Endothelial cell of umbilical vein (primary cell): ENCODE data around the gene CCDC195. TPM values are rescaled to one million over a fixed set of nuclear protein-coding genes. Genes with fewer than 3 reads are reported as not detected.

Experiments used
- BruUV-seq: library from RNA; stranded (reverse); fragments of 400-500 nt; replicated peaks from 2 replicates; lab custom pipeline; 2021; lab: Mats Ljungman, UMichigan
- CTCF ChIA-PET: fragments of 300-600, 350-600 bp; sonication (Branson Sonifier 250); formaldehyde crosslinking; loops from one replicate; lab custom pipeline; 2021; ENCODE audit warnings: antibody characterized with exemption, inconsistent platforms; lab: Charles Lee
- POLR2A ChIA-PET: fragments of 300-600, 350-600 bp; sonication (Branson Sonifier 250); formaldehyde crosslinking; loops from one replicate; lab custom pipeline; 2021; ENCODE audit warnings: antibody characterized with exemption, inconsistent platforms; lab: Charles Lee
- DNase-seq: peaks from one replicate; pipeline ENCODE4 v3.0.0-alpha.2; 2011; ENCODE audit warnings: low read depth, low spot score
- FAIRE-seq: peaks from 2 replicates; lab custom pipeline; 2011; peaks lifted over from hg19 to GRCh38; lab: Jason Lieb, UNC
- H2AFZ ChIP-seq: 2 replicates; pipeline ENCODE4 v1.6.0; 2012; ENCODE audit warnings: low read depth, low read length, control low read depth, inconsistent platforms
- H3K27ac ChIP-seq: 2 replicates; pipeline ENCODE4 v1.5.1; 2011; ENCODE audit warnings: low read depth, mild to moderate bottlenecking, control low read depth, low read length, moderate library complexity; ENCODE audit not compliant: insufficient read depth
- H3K27me3 ChIP-seq, 2 experiments: 2 replicates each; pipeline versions ENCODE4 v1.6.0 to v1.6.1; 2011; ENCODE audit warnings: low read length in 2 of 2, mixed read lengths in 1 of 2; ENCODE audit not compliant: control insufficient read depth in 2 of 2, insufficient read depth in 2 of 2
- H3K36me3 ChIP-seq, 2 experiments: 2 replicates in 1 of 2; 3 replicates in 1 of 2; pipeline ENCODE4 v1.5.1; 2011; ENCODE audit warnings: low read length in 2 of 2, mild to moderate bottlenecking in 1 of 2, moderate library complexity in 1 of 2; ENCODE audit not compliant: control insufficient read depth in 2 of 2, insufficient read depth in 2 of 2; ENCODE audit errors: extremely low read depth in 1 of 2
- H3K4me1 ChIP-seq: 3 replicates; pipeline ENCODE4 v1.5.1; 2011; ENCODE audit warnings: mild to moderate bottlenecking, low read length; ENCODE audit not compliant: control insufficient read depth, insufficient read depth; ENCODE audit errors: extremely low read depth
- H3K4me2 ChIP-seq: 2 replicates; pipeline ENCODE4 v1.6.1; 2011; ENCODE audit warnings: low read length, control low read depth, mixed read lengths; ENCODE audit not compliant: insufficient read depth
- H3K4me3 ChIP-seq, 3 experiments: fragments of 200-600 bp in 1 of 3; sonication (generic), shearing (Covaris generic) in 1 of 3; replicated peaks in 1 of 3; 2 replicates each; pipeline ENCODE4 v1.5.1; 2011 to 2016; ENCODE audit warnings: control low read depth in 3 of 3, low read length in 3 of 3, mild to moderate bottlenecking in 2 of 3, inconsistent platforms in 1 of 3, low read depth in 1 of 3, moderate library complexity in 1 of 3; ENCODE audit not compliant: insufficient read depth in 1 of 3
- H3K79me2 ChIP-seq: 2 replicates; pipeline ENCODE4 v1.6.0; 2012; ENCODE audit warnings: low read length, inconsistent platforms; ENCODE audit not compliant: control insufficient read depth, insufficient read depth
- H3K9ac ChIP-seq: replicated peaks from 2 replicates; pipeline ENCODE3; 2011; ENCODE audit warnings: low read length, control low read depth; ENCODE audit not compliant: insufficient read depth; ENCODE audit errors: extremely low read depth
- H3K9me1 ChIP-seq: replicated peaks from 3 replicates; pipeline ENCODE4 v1.6.0; 2011; ENCODE audit warnings: mild to moderate bottlenecking, low read length; ENCODE audit not compliant: control insufficient read depth, insufficient read depth; ENCODE audit errors: extremely low read depth
- H3K9me3 ChIP-seq: replicated peaks from 2 replicates; pipeline ENCODE4 v1.5.1; 2012; ENCODE audit warnings: low read length, inconsistent platforms; ENCODE audit not compliant: control insufficient read depth, insufficient read depth
- H4K20me1 ChIP-seq: replicated peaks from 2 replicates; pipeline ENCODE3; 2011; ENCODE audit warnings: mild to moderate bottlenecking, low read length; ENCODE audit not compliant: control insufficient read depth, insufficient read depth; ENCODE audit errors: extremely low read depth
- EZH2 ChIP-seq: IDR thresholded peaks from 2 replicates; pipeline ENCODE4 v1.6.1; 2012; ENCODE audit warnings: borderline replicate concordance, low read depth, mild to moderate bottlenecking, moderate library complexity, low read length, inconsistent platforms; ENCODE audit not compliant: severe bottlenecking
- FOS ChIP-seq: IDR thresholded peaks from 2 replicates; pipeline ENCODE4 v1.6.1; 2011; ENCODE audit warnings: mild to moderate bottlenecking, low read length, moderate library complexity, borderline replicate concordance; ENCODE audit not compliant: insufficient read depth
- GATA2 ChIP-seq: IDR thresholded peaks from 2 replicates; pipeline ENCODE4 v1.7.0; 2011; ENCODE audit warnings: low read depth, mild to moderate bottlenecking, moderate library complexity, mixed read lengths, low read length; ENCODE audit not compliant: insufficient read length, insufficient read depth
- JUN ChIP-seq: IDR thresholded peaks from 2 replicates; pipeline ENCODE4 v1.6.1; 2011; ENCODE audit warnings: borderline replicate concordance, low read depth; ENCODE audit not compliant: insufficient read length, insufficient read depth
- MAX ChIP-seq: IDR thresholded peaks from 2 replicates; pipeline ENCODE4 v1.6.1; 2011; ENCODE audit not compliant: insufficient read depth, insufficient read length
- MYC ChIP-seq: IDR thresholded peaks from one replicate; pipeline ENCODE4 v1.6.1; 2011; ENCODE audit warnings: mild to moderate bottlenecking, low read depth, low read length
- POLR2A ChIP-seq: IDR thresholded peaks from 2 replicates; pipeline ENCODE4 v1.6.1; 2012; ENCODE audit warnings: low read depth, mild to moderate bottlenecking, control low read depth, low read length
- POLR2AphosphoS5 ChIP-seq: IDR thresholded peaks from 2 replicates; pipeline ENCODE4 v1.6.1; 2012; ENCODE audit warnings: low read depth, mild to moderate bottlenecking, control low read depth, low read length, moderate library complexity; ENCODE audit not compliant: insufficient read depth
- dilution Hi-C: fragments of 300-500 bp; cut with MboI; formaldehyde crosslinking; loops from one replicate; pipeline ENCODE4 v1.15.0; 2019; ENCODE audit warnings: low sequenced_read_pairs; ENCODE audit not compliant: extremely low pct_ligation_motif_present
- intact Hi-C: fragments of 100-400 bp; cut with micrococcal nuclease; formaldehyde crosslinking; loops from one replicate; pipeline ENCODE4 v1.10.0; 2022
- polyA plus RNA-seq, 4 experiments: library from polyadenylated mRNA; depleted of rRNA in 3 of 4; stranded (reverse) in 3 of 4; unstranded in 1 of 4; fragments of >200 nt; gene quantifications; 2 replicates each; pipeline versions ENCODE4 v1.2.1 to v1.2.3, GENCODE V29; 2011 to 2012; ENCODE audit warnings: missing spikeins in 1 of 4
- total RNA-seq: library from RNA; stranded (reverse); gene quantifications from 2 replicates; pipeline ENCODE4 v1.2.3, GENCODE V29; 2021
- TF ChIP-seq, protein P1 (sequence below), 2 donors: IDR thresholded peaks; 1 replicate in 1 of 2; 2 replicates in 1 of 2; pipeline ENCODE4 v1.5.1; 2011; ENCODE audit warnings: low read length in 2 of 2, mild to moderate bottlenecking in 2 of 2, moderate library complexity in 2 of 2, control low read depth in 1 of 2, inconsistent platforms in 1 of 2, low read depth in 1 of 2; ENCODE audit not compliant: insufficient read depth in 1 of 2; ENCODE audit errors: extremely low read depth in 1 of 2

Gene CCDC195
- total and polyA plus RNA-seq, 2 donors (not counting 3 experiments of a cell fraction or from before 2014, with no cell fraction given) = not detected

GRCh38 chr2:224685121-224685520 lies 31.0 kb downstream of the CCDC195 start:
- no peaks in the 10 kb centered on the region for H4K20me1 ChIP-seq
- BruUV-seq = no TSS peak

More at GRCh38 chr2:224685121-224685520, 31.0 kb downstream of the CCDC195 start:
- H3K36me3 ChIP-seq = no peaks in the 10 kb centered on the region
- no peaks in the 10 kb centered on the region for H3K9me3 ChIP-seq
- no peaks in the 10 kb centered on the region for H3K27me3 ChIP-seq
- H3K9me1 ChIP-seq = no peaks in the 10 kb centered on the region
- TF ChIP-seq GATA2 (no peak), EZH2 (no peak), POLR2A (no peak), MYC (no peak), POLR2AphosphoS5 (no peak), MAX (no peak), JUN (no peak), FOS (no peak)
- TF ChIP-seq, protein P1, sequence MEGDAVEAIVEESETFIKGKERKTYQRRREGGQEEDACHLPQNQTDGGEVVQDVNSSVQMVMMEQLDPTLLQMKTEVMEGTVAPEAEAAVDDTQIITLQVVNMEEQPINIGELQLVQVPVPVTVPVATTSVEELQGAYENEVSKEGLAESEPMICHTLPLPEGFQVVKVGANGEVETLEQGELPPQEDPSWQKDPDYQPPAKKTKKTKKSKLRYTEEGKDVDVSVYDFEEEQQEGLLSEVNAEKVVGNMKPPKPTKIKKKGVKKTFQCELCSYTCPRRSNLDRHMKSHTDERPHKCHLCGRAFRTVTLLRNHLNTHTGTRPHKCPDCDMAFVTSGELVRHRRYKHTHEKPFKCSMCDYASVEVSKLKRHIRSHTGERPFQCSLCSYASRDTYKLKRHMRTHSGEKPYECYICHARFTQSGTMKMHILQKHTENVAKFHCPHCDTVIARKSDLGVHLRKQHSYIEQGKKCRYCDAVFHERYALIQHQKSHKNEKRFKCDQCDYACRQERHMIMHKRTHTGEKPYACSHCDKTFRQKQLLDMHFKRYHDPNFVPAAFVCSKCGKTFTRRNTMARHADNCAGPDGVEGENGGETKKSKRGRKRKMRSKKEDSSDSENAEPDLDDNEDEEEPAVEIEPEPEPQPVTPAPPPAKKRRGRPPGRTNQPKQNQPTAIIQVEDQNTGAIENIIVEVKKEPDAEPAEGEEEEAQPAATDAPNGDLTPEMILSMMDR (IDR thresholded peaks at IDR 0.05; ENCODE audit: extremely low read depth in 1 of 2, insufficient read depth in 1 of 2, low read depth in 1 of 2, low read length in 2 of 2) = no peak
- H3K4me1 ChIP-seq = no peaks in the 10 kb centered on the region
- FAIRE-seq = no peak
- ChIA-PET CTCF (no interaction called here), POLR2A (no interaction called here)
- no peak for DNase-seq
- H3K27ac ChIP-seq = no peak overlapping the region
- H3K4me3 ChIP-seq = no peak overlapping the region
- H2AFZ ChIP-seq = no peak overlapping the region
- H3K79me2 ChIP-seq = no peaks in the 10 kb centered on the region
- no peak overlapping the region for H3K9ac ChIP-seq
- intact Hi-C loops = no loop called here
- dilution Hi-C loops = no loop called here
- H3K4me2 ChIP-seq = no peak overlapping the region
